Panc1 (cell line): ENCODE data around the gene INPP5A. TPM values are rescaled to one million over a fixed set of nuclear protein-coding genes. Genes with fewer than 3 reads are reported as not detected.

Source experiments
- ATAC-seq: fragments of 200-7000 bp; cut with Tn5 transposase; 2 replicates; pipeline ENCODE4 v1.9.1; 2020; ENCODE audit warnings: mild to moderate bottlenecking, moderate library complexity
- BruUV-seq: library from RNA; stranded (reverse); fragments of 400-500 nt; replicated peaks from 2 replicates; lab custom pipeline; 2021; lab: Mats Ljungman, UMichigan
- CTCF ChIA-PET: fragments of 300-600 bp; sonication (Branson Sonifier 250); formaldehyde crosslinking; loops from one replicate; lab custom pipeline; 2022; ENCODE audit warnings: antibody characterized with exemption; lab: Charles Lee
- POLR2A ChIA-PET: fragments of 300-600 bp; sonication (Branson Sonifier 250); formaldehyde crosslinking; loops from one replicate; lab custom pipeline; 2022; ENCODE audit warnings: antibody characterized with exemption; lab: Charles Lee
- DNase-seq: peaks from one replicate; pipeline ENCODE4 v3.0.0-alpha.2; 2010; ENCODE audit warnings: low read depth, low spot score
- H3K27ac ChIP-seq: 2 replicates; pipeline ENCODE4 v1.5.1; 2011; ENCODE audit warnings: mild to moderate bottlenecking, low read length, inconsistent platforms
- H3K27me3 ChIP-seq: fragments of 200-500 bp; sonication (Bioruptor generic); 2 replicates; pipeline ENCODE4 v1.6.0; 2014; ENCODE audit warnings: low read length, inconsistent platforms; ENCODE audit not compliant: control insufficient read depth, insufficient read depth
- H3K36me3 ChIP-seq: fragments of 200-500 bp; sonication (Bioruptor generic); 2 replicates; pipeline ENCODE4 v1.5.1; 2014; ENCODE audit warnings: inconsistent platforms, mild to moderate bottlenecking, low read length, moderate library complexity; ENCODE audit not compliant: control insufficient read depth, insufficient read depth
- H3K4me1 ChIP-seq: 2 replicates; pipeline ENCODE4 v1.5.1; 2011; ENCODE audit warnings: inconsistent platforms, mild to moderate bottlenecking, low read length, moderate library complexity; ENCODE audit not compliant: control insufficient read depth, insufficient read depth
- H3K4me3 ChIP-seq, 2 experiments: 2 replicates each; pipeline ENCODE4 v1.5.1; 2011 to 2012; ENCODE audit warnings: low read depth in 2 of 2, low read length in 2 of 2, mild to moderate bottlenecking in 2 of 2, inconsistent platforms in 1 of 2, moderate library complexity in 1 of 2
- H3K9me3 ChIP-seq: fragments of 200-500 bp; sonication (Bioruptor generic); 2 replicates; pipeline ENCODE4 v1.5.1; 2014; ENCODE audit warnings: low read depth, mild to moderate bottlenecking, inconsistent platforms, low read length, moderate library complexity; ENCODE audit not compliant: control insufficient read depth, insufficient read depth
- CTCF ChIP-seq: fragments of 450-650 bp; IDR thresholded peaks from 2 replicates; pipeline ENCODE4 v1.5.1; 2017; ENCODE audit warnings: mild to moderate bottlenecking
- POLR2AphosphoS5 ChIP-seq: IDR thresholded peaks from 2 replicates; pipeline ENCODE4 v1.6.1; 2012; ENCODE audit warnings: mild to moderate bottlenecking, low read depth, low read length, moderate library complexity
- REST ChIP-seq, 2 experiments: IDR thresholded peaks; 2 replicates each; pipeline ENCODE4 v1.6.1; 2011 to 2012; ENCODE audit warnings: low read depth in 2 of 2, control low read depth in 1 of 2, low read length in 1 of 2, mild to moderate bottlenecking in 1 of 2, moderate library complexity in 1 of 2; ENCODE audit not compliant: insufficient read depth in 1 of 2
- SIN3A ChIP-seq: IDR thresholded peaks from 2 replicates; pipeline ENCODE4 v1.6.1; 2012; ENCODE audit warnings: low read depth, mild to moderate bottlenecking, low read length, moderate library complexity, borderline replicate concordance; ENCODE audit not compliant: insufficient read depth
- TCF7L2 ChIP-seq: IDR thresholded peaks from 2 replicates; pipeline ENCODE4 v1.6.1; 2011; ENCODE audit warnings: mild to moderate bottlenecking, low read depth, low read length, inconsistent platforms
- in situ Hi-C: cut with HindIII; loops from 2 replicates; pipeline ENCODE4 v1.10.0; 2016; ENCODE audit warnings: low sequenced_read_pairs, low pct_unique_long_range_greater_than_20kb
- intact Hi-C: fragments of 100-400 bp; cut with micrococcal nuclease; formaldehyde crosslinking; loops from one replicate; pipeline ENCODE4 v1.10.0; 2022; ENCODE audit not compliant: unreplicated experiment
- total RNA-seq: library from RNA; stranded (reverse); gene quantifications from one replicate; pipeline ENCODE4 v1.2.1, GENCODE V29; 2021; ENCODE audit not compliant: unreplicated experiment

The INPP5A gene
- total RNA-seq, 1 experiment from 2014 or later: 60.0 TPM

- H3K9me3 ChIP-seq: no peaks in the 10 kb centered on the region
- no peaks in the 10 kb centered on the region for H3K4me1 ChIP-seq
- intact Hi-C loops (no loop called here), in situ Hi-C loops (no loop called here)
- BruUV-seq: TSS peak; percentile 66
- no peaks in the 10 kb centered on the region for H3K36me3 ChIP-seq
- DNase-seq: no peak
- H3K27ac ChIP-seq: no peak overlapping the region
- no peak overlapping the region for H3K4me3 ChIP-seq
- ATAC-seq: no peak
- no peaks in the 10 kb centered on the region for H3K27me3 ChIP-seq
- TF ChIP-seq CTCF (no peak), SIN3A (no peak), POLR2AphosphoS5 (no peak), REST (IDR thresholded peaks at IDR 0.05; ENCODE audit: insufficient read depth in 1 of 2, low read depth in 2 of 2, low read length in 1 of 2) (no peak), TCF7L2 (no peak)
- CTCF ChIA-PET: no interaction called here
- POLR2A ChIA-PET: no interaction called here
These were observed 203.0 kb downstream of the INPP5A start for GRCh38 chr10:132740588-132740987.

GRCh38 chr10:132742167-132742836, 204.7 kb downstream of the INPP5A start:
- ChIA-PET CTCF (no interaction called here), POLR2A (no interaction called here)
- Histone ChIP-seq H3K4me1 (no peaks in the 10 kb centered on the region), H3K9me3 (no peaks in the 10 kb centered on the region), H3K36me3 (no peaks in the 10 kb centered on the region), H3K27ac (no peak overlapping the region), H3K27me3 (no peaks in the 10 kb centered on the region), H3K4me3 (no peak overlapping the region)
- in situ Hi-C loops (no loop called here), intact Hi-C loops (no loop called here)
- no peak for ATAC-seq
- no peak for DNase-seq
- BruUV-seq: no TSS peak
- TF ChIP-seq TCF7L2 (no peak), CTCF (no peak), REST (IDR thresholded peaks at IDR 0.05; ENCODE audit: insufficient read depth in 1 of 2, low read depth in 2 of 2, low read length in 1 of 2) (no peak), POLR2AphosphoS5 (no peak), SIN3A (no peak)
